ENCODE measurements around the gene AP1S1.

Gene AP1S1

GRCh38 chr7:101159696-101160674 is 5.7 kb downstream of the AP1S1 start:
- DNase-seq = no peak

GRCh38 chr7:101160910-101161309 is 6.6 kb downstream of the AP1S1 start:
- DNase-seq = no peak

GRCh38 chr7:101161692-101162471 is 7.6 kb downstream of the AP1S1 start:
- no peak for DNase-seq

- peak; percentile 16 to 54 for DNase-seq
Measured at GRCh38 chr7:101162551-101163278, 8.4 kb downstream of the AP1S1 start.

GRCh38 chr7:101163279-101164070 is 9.2 kb downstream of the AP1S1 start:
- DNase-seq = peak; percentile 39 to 53

DNA sequence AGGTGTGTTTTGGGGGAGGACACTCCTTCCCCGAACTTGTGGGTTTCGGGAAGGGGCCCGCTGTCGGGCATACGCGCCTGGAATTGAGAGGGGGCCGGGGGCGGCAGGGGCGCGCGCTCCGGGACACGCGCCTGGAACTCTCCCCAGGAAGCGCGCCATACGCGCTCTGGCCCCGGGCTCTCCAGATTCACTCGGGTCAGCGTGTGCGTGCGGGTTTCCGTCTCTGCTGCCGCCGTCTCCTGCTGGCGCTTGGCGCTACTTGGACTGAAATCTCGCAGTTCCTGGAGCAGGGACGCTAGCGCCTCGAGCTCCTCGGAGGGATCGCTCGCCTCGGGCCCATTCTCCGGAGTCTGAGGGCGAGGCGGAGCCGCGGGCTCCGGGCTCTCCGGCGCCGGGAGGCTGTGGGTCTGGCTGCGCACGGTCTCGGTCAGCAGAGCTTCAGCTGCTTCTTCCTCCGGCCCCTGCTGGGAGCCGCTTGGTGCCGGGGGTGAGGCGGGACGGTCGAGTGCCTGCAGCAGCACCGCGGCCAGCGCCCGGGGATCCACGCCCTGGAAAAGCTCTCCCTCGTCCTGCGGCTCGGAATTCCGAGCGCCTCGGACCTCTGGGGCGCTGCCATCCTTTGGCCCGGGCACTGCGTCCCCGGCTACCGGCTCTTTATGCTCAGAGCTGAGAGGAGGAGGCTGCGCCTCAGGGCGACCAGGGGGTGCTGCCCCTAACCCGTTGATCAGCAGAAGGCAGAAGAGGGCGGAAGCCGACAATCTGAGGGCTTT is 10.0 kb downstream of the AP1S1 start:
- DNase-seq = peak in 1 of 2 experiments; percentile 29

DNA sequence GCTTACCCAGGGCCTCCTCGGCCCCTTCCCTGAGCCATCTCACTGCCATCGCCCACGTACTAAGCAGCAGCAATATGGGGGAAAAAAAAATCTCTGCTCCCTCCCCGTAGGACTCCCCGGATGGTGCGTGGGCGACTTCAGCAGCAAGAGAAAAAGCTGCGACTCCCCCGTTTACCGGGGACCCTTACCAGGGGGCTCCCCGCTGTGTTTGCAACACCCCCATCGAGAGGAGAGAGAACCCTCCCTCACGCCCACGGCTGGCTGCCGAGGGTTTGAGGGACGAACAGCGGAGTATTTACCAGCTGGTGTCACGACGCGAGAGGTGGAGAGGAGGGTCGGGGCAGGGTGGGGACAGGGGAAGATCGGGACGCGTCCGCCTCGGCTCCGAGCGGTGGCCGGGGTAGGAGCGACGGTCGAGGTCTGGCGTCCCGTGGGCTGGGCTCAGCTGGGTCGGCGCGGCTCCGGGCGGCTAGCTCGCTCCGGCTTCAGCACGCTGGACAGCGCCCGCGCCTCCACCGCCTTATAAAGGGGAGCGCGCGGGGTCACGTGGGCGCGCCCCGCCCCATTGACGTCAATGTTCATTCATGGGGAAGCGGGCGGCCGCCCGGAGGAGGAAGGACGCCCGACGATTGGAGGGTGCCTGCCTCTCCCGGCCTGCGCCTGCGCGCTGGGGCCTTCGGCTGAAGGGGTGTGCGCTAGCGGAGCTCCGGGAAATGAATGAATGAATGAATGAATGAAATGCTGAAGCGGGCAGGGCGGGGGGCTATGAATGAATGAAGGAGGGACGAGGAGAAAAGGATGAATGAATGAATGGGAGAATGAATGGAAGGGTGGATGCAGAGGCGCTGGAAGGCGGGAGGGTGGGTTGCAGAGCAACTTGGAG is 11.0 kb downstream of the AP1S1 start, which contains the start of gene VGF:
Gene VGF, minus strand, starts transcription at position 495 of the 883 bp plus-strand sequence. CDS start 726 bp downstream, outside the sequence.
- peak; percentile 80 to 94 for DNase-seq

DNA sequence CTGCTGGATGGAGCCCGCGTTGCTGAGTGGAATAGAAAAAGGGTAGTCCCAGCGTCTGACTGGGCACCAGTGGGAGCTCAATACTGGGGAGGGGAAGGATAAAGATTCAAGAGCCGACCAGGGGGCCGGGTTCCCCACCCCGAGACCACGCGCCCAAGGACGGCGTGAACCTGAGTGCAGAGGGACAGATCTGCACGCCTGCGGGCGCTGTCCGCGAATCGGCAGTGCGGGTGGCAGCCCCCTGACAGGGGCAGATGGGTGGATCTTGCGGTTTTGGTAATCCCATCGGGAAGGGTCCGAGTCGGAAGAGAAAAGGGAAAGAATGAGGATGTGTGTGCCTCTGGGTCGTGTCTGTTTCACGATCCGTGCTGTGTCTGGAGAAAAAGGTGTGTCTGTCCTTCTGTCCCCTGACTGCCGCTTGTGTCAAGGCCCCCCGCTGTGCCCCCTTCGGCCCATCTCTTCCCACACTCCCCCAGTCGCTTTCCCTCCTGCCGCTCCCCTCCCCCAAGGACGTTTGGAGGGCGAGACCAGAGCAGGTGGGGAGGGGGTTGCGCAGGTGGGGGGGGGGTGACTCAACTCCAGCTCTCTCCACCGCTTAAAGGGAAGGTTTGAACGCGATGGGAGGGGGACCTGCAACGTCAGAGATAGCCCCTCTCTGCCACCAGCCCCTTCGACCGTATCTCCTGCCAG is 11.8 kb downstream of the AP1S1 start:
- DNase-seq = peak in 1 of 2 experiments; percentile 50

DNA sequence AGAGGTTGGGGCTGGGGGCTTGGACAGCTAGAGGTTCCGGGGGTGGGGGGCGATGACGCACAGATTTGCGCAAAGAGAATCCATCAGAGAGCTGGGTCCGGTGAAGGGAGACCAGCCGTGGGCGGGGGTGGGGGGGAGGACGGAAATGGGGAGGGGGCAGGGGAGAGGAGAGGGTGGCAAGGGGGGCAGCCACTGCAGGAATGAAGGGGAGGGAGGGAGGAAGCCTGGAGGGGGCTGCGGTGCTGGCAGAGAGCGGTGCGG is 12.3 kb downstream of the AP1S1 start:
- DNase-seq = no peak

DNA sequence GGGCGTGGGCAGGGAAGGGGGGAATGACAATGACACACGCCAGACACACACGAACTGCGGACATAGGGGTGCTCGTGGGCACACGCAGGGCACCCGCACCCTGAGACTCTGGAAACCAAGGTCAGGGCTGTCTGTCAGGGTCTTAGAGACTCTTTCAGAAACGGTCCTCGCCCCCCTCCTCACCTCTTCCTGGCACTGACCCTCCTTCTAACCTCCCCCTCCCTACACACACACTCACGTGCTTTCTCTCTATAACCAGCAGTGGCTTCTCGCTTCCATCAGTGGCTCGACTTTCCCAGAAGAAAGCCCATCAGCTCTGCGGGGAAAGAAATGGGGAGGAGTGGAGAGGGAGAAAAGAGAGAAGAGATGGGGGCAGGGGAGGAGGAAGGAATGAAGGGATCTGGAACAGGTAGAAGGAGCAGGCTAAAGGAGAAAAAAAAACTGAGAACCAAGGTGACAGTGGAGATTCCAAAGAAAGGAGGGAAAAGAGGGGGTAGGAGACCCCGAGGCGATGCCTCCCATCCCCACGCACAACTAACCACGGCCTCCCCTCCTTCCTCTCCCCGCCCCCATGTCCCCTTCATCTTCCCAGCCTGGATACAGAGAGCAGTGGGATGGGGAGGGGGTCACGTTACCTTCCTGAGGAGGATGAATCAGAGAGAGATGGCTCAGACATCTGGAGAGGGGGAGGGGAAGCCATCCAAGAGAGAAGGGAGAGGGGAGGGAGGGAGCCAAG is 12.8 kb downstream of the AP1S1 start:
- peak; percentile 88 to 93 for DNase-seq

DNA sequence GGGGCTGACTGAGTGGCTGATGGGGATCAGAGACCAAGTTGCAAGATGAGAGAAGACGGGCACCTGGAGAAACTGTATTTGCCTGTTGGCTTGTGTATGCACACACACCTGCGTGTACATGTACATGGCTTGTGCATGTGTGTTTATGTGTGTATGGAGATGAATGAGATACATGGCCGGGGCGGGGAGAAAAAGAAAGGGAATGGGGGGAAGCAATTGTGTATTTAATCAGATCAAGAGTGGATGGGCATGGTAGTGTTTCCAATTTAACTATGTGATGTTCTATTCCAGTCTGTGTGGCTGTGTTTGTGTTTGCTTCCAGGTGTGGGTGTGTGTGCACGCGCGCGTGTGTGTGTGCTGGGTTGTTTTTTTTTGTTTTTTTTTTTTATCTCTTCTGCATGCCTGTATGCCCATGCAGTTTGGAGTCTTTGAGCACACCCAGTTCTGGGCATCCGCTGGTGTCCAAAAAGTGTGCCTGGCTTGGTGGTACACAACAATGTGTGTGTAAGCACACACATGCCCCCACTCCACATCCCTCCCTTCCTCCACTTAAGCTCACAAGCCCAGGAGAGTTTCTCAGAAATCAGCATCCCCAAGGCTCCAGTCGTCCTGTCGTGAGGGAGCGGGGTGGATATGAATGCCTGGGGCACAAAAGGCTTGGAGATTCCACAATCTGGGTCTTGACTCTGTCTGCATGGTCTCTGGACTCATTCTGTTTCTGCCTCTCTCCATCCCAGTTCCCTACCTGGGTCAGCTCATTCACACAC is 13.6 kb downstream of the AP1S1 start:
- DNase-seq = no peak

GRCh38 chr7:101168412-101169049 is 14.3 kb downstream of the AP1S1 start:
- no peak for DNase-seq

DNA sequence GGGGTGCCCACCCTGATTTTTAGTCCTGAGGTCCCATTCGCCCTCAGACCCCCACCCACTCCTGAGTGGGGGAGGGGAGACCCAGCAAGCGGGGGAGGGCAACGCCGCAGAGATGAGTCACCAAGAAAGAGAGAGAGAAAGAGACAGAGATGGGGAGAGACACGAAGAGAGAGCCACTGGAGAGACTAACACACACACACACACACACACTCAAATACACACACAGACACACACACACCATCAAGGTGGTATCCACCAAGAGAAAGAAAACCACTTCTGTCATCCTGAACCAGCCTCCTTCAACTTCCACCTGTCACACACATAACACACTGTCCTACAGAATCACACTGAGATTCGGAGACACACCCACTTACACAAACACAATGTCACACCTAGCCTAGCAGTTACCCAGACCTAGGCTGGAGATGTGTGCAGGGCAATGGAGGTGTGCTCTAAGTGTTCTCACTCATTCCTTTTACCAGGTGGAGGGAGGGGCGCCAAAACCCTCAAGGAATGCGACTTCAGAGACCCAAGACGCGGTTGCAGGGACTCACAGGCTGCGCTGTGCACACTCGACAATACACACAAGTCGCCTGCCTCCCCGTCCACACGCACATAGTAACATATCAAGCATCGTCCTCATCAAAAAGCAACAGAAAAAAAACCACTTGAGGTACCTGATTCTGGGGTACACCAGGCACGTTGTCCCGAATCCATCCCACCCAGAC is 15.0 kb downstream of the AP1S1 start:
- no peak for DNase-seq

DNA sequence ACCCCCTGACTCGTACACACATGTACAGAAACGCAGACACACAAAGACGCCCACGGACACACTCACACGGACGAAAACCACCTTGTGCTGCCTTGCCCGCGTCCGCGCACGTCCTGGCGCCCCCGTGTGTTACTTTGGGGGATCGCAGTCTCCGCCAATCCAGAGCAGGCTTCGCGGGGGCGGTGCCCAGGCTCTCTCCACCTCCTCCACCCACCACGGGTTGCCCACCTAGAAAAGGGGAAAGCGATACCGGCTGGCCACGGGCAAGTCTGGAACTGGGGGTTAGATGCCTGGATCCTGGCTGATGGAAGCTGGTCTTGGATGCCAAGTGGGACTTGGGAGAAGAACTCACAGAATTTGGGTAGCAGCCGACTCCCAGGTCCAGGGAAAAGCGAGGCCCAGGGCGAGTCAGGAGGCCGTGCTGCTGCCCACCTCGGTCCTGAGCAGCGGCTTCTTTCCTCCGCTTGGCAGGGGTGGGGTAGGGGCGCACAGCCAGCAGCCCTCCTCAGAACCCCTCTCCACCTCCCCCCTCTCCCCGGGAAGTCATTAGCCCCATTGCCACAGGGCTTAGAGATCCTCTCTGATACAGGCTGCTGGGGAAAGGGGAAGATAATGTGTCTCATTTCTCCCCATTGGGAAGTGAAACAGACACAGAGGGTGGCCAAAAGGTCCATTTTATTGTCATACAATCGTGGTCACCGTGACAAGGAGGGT is 15.7 kb downstream of the AP1S1 start:
- peak in 1 of 2 experiments; percentile 59 for DNase-seq

- DNase-seq = no peak
Measured at GRCh38 chr7:101170617-101171441, 16.6 kb downstream of the AP1S1 start.
